Measurements from ENCODE around the gene PRAMEF1. TPM values are rescaled to one million over a fixed set of nuclear protein-coding genes. Genes with fewer than 3 reads are reported as not detected.

The PRAMEF1 gene
- total RNA-seq, result not detected in 2 replicates

GRCh38 chr1:12791097-12791496, at the start of gene PRAMEF1:
Gene PRAMEF1, plus strand, starts transcription at chr1:12791397. Its CDS starts 1,831 bp downstream, at chr1:12793228.

GRCh38 chr1:12745992-12746323, 45.2 kb upstream of the PRAMEF1 start, which contains the start of gene CFAP107:
Gene CFAP107, plus strand, starts transcription at chr1:12746200. Its CDS starts 231 bp downstream, at chr1:12746431.

GRCh38 chr1:12773438-12773837, 17.8 kb upstream of the PRAMEF1 start, which contains the start of gene PRAMEF12:
Gene PRAMEF12, plus strand, starts transcription at chr1:12773738. Its CDS starts 1,130 bp downstream, at chr1:12774868.

GRCh38 chr1:12831310-12831709, 40.1 kb downstream of the PRAMEF1 start, which contains the start of gene PRAMEF11:
Gene PRAMEF11, minus strand, starts transcription at chr1:12831410. Its CDS starts 2,621 bp downstream, at chr1:12828789.

Other genes with a start within 250 kb of the PRAMEF1 start
- gene DHRS3, start 173.2 kb upstream of the PRAMEF1 start, total RNA-seq, result 89.0 and 92.5 TPM in 2 replicates
- gene AADACL4, start 147.3 kb upstream of the PRAMEF1 start, total RNA-seq, result not detected in 2 replicates
- gene AADACL3, start 75.3 kb upstream of the PRAMEF1 start, total RNA-seq, result not detected in 2 replicates
- gene CFAP107, start 45.2 kb upstream of the PRAMEF1 start, total RNA-seq, result not detected in 2 replicates
- not detected in 2 replicates for gene PRAMEF12, start 17.7 kb upstream of the PRAMEF1 start, total RNA-seq
- gene PRAMEF11, start 40.0 kb downstream of the PRAMEF1 start, total RNA-seq, result not detected in 2 replicates
- gene HNRNPCL1, start 57.3 kb downstream of the PRAMEF1 start, total RNA-seq, result not detected in 2 replicates
- not detected in 2 replicates for gene PRAMEF2, start 65.7 kb downstream of the PRAMEF1 start, total RNA-seq
- not detected in 2 replicates for gene PRAMEF4, start 94.8 kb downstream of the PRAMEF1 start, total RNA-seq
- not detected in 2 replicates for gene PRAMEF10, start 106.9 kb downstream of the PRAMEF1 start, total RNA-seq
- not detected in 2 replicates for gene PRAMEF7, start 125.2 kb downstream of the PRAMEF1 start, total RNA-seq
- not detected in 2 replicates for gene PRAMEF6, start 156.2 kb downstream of the PRAMEF1 start, total RNA-seq